Panc1 (cell line): Measurements from ENCODE around the gene GCSAML.

Experiments used
- CTCF ChIP-seq: fragments of 450-650 bp; IDR thresholded peaks from 2 replicates; pipeline ENCODE4 v1.5.1; 2017; ENCODE audit warnings: mild to moderate bottlenecking
- POLR2AphosphoS5 ChIP-seq: IDR thresholded peaks from 2 replicates; pipeline ENCODE4 v1.6.1; 2012; ENCODE audit warnings: mild to moderate bottlenecking, low read depth, low read length, moderate library complexity
- SIN3A ChIP-seq: IDR thresholded peaks from 2 replicates; pipeline ENCODE4 v1.6.1; 2012; ENCODE audit warnings: low read depth, mild to moderate bottlenecking, low read length, moderate library complexity, borderline replicate concordance; ENCODE audit not compliant: insufficient read depth
- TCF7L2 ChIP-seq: IDR thresholded peaks from 2 replicates; pipeline ENCODE4 v1.6.1; 2011; ENCODE audit warnings: mild to moderate bottlenecking, low read depth, low read length, inconsistent platforms
- TF ChIP-seq, protein P1 (sequence below), 2 experiments: IDR thresholded peaks; 2 replicates each; pipeline ENCODE4 v1.6.1; 2011 to 2012; ENCODE audit warnings: low read depth in 2 of 2, control low read depth in 1 of 2, low read length in 1 of 2, mild to moderate bottlenecking in 1 of 2, moderate library complexity in 1 of 2; ENCODE audit not compliant: insufficient read depth in 1 of 2

- no peak for TF ChIP-seq CTCF
- no peak for TF ChIP-seq TCF7L2
- TF ChIP-seq, protein P1, sequence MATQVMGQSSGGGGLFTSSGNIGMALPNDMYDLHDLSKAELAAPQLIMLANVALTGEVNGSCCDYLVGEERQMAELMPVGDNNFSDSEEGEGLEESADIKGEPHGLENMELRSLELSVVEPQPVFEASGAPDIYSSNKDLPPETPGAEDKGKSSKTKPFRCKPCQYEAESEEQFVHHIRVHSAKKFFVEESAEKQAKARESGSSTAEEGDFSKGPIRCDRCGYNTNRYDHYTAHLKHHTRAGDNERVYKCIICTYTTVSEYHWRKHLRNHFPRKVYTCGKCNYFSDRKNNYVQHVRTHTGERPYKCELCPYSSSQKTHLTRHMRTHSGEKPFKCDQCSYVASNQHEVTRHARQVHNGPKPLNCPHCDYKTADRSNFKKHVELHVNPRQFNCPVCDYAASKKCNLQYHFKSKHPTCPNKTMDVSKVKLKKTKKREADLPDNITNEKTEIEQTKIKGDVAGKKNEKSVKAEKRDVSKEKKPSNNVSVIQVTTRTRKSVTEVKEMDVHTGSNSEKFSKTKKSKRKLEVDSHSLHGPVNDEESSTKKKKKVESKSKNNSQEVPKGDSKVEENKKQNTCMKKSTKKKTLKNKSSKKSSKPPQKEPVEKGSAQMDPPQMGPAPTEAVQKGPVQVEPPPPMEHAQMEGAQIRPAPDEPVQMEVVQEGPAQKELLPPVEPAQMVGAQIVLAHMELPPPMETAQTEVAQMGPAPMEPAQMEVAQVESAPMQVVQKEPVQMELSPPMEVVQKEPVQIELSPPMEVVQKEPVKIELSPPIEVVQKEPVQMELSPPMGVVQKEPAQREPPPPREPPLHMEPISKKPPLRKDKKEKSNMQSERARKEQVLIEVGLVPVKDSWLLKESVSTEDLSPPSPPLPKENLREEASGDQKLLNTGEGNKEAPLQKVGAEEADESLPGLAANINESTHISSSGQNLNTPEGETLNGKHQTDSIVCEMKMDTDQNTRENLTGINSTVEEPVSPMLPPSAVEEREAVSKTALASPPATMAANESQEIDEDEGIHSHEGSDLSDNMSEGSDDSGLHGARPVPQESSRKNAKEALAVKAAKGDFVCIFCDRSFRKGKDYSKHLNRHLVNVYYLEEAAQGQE (IDR thresholded peaks at IDR 0.05; ENCODE audit: insufficient read depth in 1 of 2, low read depth in 2 of 2, low read length in 1 of 2): no peak
- TF ChIP-seq POLR2AphosphoS5: no peak
- TF ChIP-seq SIN3A: no peak
These were observed 42.1 kb upstream of the GCSAML start for GRCh38 chr1:247506831-247507230.
